ENCODE data around the gene XRN2.

- no peak for TF ChIP-seq CTCF (IDR thresholded peaks at IDR 0.05)
- TF ChIP-seq EP300 (IDR thresholded peaks at IDR 0.05) = no peak
- no peak for TF ChIP-seq POLR2A (IDR thresholded peaks at IDR 0.05)
- no peak for TF ChIP-seq POLR2AphosphoS5 (IDR thresholded peaks at IDR 0.05)
These were observed 91.4 kb downstream of the XRN2 start for GRCh38 chr20:21394551-21394950.
